GM21423 (cell line): ENCODE data around the gene SYT7.

Source experiments
- ATAC-seq: cut with Tn5 transposase; IDR thresholded peaks from one replicate; pipeline ENCODE4 v1.9.1; 2021; ENCODE audit warnings: mild to moderate bottlenecking, moderate library complexity; ENCODE audit not compliant: unreplicated experiment

SYT7 gene

DNA sequence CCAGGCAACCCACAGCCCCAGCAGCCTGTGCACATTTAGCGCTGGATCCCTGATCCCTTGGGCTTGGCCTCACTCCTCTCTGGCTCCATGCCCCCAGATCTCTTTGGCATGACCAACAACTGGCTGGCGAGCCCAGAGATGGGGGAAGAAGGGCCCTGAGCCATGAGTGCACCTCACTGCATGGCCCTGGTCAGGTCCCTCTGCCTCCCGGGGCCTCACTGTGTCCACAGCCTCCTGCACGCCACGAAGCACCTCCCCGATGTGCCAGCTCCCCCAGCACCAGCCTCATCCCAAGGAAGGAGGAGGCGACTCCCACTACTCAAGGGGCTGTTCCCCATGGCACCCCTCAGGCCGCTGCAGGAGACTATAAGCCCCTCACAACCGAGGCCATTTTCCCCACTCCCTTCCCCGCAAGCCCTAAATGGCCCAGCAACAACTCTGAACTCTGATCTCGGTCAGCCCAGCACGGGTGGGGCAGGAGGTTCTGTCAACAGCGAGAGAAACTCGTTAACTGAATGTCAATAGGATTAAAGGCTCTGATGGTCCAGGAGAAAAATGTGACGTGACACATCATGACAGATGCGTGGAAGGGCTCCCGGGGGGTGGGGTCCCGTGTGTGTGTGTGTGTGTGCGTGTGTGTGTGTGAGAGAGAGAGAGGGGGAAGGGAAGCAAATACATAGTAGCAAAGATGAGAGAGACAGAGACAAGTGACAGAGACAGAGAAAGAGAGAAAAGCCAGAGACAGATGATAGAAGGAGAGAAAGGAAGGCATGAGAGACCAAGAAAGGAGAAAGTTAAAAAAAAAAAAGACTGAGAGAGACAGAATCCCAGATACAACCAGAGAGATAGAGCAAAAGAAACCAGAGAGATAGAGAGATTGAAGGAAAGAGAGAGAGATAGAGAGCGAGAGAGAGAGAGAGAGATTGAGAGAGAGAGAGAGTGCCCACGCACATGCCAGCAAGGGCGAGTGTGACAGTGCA is 28.4 kb upstream of the SYT7 start:
- ATAC-seq, result no peak

DNA sequence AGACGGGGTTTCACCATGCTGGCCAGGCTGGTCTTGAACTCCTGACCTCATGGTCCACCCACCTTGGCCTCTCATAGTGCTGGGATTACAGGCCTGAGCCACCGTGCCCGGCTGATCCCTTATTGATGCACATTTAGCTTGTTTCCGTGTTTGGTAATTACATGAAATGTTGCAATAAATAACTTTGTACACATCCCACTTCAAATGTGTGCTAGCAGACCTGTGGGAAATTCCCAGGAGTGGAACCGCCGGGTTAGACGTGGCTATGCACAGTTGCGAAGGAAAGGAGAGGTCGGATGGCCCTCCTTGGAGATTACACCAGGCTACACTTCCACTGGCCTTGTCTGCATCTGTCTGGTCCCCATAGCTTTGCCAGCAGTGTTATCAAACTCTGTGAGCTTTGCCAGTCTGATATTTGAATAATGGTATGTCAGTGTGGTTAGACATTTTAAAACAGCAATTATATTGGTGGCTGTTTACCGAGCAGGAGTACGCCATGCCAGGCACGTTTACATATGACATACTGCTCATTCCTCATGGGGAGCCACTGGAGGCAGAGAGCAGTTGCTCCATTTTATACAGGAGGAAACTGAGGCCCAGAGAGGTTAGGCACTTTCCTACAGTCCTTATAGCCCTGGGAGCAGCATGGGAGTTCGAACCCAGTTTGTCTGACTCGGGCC is 27.2 kb upstream of the SYT7 start:
- no peak for ATAC-seq

DNA sequence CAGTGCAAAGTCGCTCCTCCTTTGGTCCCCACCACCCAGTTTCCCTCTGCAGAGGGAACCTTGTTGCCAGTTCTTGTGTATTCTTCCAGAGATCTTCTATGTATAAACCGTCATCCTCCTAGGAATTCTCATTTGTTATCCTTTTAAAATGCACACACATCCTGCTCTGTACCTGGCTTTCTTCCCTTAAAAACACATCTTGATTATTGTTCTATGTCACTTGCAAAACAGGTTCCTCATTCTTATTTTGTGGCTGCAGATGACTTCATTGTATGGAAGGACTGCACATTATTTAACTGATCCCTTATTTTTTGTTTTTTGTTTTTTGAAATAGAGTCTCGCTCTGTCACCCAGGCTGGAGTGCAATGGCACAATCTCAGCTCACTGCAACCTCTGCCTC is 26.6 kb upstream of the SYT7 start:
- no peak for ATAC-seq

DNA sequence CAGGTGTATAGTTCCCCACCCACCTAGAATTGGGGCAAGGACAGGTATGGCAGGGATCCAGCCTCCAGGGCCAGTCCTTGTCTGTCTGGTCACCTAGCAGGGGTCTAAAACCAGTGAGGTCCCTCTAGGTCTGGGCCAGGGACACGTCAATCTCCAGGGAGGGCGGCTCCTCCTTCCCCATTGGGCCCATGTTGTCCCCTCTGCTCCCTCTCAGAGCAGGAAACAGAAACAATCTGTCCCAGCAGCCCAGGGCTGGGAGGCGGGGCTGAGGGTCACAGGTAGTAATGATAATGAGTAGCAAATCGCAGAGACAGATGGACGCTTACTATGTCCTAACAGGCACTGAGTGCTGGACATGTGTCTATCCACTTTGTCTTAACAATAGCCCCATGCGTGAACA is 22.8 kb upstream of the SYT7 start:
- ATAC-seq, result no peak

DNA sequence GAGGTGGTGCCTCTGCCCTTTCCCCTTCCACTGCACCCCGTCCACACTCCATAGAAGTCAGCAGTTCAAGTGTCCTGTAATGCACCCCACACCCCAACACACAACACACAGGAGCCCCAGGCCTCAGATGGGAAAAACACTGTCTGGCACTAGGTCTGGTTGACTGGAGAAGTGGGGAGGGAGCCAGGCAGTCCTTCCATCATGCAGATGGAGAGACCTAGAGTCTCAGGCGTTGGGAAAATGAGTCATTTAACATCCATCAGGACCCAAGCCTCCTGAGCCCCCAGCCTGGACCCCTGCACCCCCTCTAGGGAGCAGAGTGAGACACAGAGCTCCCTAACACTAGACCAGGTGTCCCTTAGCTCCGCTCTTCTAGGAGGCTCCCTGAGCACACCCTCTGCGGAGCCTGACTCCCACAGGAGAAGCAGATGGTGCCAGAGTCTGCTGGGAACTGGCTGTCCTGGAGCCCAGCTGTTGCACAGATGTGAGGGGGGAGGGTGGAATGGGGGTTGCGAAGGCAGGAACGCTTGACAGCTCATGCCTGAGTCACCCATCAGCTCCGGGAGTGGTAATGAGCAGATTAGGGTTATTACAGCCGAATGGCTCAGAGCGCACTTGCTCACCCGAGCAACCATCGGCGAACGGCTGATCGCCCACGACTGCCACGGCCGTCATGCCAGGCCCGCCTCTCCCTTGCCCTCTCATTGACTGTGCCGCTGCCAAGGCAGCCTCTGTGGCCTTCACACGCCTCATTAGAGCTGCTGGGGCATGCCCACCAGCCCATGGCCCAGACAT is 22.1 kb upstream of the SYT7 start:
- no peak for ATAC-seq

DNA sequence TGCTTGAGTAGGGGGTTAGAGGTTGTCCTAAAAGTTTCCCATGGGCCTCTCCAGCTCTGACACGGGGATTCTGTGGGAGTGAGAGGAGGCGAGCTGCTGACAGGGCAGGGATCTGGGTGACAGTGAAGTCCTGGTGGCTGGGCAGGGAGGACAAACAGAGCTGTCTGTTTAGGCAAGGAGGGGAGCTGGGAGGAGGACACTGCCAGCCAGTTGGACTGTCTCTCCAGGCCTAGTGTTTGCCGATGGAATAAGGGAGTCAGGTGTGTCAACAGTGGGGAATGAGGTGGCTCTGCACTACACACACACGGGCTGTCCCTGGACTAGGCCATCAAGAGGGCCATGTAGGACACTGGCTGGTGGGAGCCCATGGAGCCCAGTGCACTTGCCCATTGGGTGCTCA is 20.6 kb upstream of the SYT7 start:
- ATAC-seq, result no peak

DNA sequence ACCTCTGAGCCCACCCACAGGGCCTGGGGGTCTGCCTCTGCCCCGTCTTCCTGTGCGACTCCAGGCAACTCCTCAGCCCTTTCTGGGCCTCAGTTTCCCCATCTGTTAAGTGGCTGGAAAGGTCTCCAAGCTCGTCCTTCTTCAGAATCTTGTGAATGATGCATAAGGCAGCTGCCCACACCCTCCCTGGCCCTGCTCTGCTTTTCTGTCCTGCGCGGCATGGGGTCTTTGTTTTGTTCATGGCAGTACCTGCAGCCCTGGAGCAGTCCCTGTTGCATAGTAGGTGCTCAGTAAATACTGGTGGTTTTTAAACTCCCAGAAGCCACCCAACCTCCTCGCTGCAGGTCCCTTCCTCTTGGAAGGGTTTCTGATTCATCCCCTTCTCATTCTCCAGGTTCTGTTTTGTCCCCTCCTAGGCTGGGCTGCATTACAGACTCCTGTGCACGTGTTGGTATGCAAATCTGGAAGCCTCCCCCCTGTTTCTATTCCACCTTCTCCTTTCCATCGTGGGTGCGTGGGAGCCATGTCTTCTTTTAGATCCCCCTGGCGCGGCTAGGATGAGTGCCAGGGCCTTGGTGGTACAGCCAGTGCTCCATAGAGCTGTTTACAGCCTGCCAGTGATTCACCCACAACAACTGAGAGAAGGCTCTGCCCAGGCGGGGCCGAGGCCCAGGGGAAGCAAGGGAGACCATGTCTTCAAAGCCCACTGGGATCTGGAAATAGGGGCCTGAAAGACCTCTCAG is 19.3 kb upstream of the SYT7 start:
- ATAC-seq, result no peak

DNA sequence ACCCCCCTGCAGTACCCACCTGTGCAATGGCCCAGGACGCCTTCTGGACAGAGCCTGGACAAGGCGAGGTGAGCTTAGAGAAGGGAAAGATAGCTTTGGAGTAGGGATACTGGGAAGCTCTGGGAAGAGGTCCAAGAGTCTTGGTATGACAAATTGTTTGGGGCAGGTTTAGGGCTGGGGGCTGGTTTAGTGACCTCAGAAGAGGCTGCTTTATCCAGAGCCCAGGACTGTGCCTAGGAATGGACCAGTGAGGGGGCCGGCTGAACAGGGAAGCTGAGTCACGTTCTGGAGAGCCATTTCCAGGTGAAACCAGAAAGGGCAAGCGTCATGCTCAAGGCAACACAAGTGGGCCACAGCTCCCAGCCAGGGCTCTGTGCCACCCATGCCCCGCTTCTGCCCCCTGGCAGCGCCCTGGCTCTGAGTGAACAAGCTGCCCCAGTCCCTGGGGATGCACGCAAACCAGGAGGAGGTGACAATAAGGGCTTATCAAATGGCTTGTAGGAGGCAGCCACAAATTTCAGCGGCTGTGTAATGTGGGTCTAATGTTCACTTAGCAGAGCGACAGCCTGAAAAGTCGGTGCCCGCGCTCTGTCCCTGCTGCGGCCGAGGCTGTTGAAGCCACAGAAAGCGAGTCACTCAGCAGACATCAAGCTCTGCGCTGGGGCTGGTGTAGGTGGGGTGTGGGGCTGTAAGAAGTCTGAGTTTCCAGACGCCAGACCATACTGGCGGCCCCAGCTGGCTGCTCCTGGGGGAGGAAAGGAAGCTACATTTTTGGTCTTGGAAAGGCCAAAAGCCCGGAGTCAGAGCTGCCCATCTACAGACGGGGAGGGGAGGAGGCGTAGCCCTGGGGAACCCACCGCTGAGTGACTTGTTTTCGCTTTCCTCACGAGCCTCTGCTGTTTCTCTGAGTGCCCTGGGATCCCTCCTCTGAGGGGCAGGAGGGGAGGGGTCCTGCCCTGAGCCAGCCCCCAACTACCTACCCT is 18.3 kb upstream of the SYT7 start:
- ATAC-seq, result no peak

DNA sequence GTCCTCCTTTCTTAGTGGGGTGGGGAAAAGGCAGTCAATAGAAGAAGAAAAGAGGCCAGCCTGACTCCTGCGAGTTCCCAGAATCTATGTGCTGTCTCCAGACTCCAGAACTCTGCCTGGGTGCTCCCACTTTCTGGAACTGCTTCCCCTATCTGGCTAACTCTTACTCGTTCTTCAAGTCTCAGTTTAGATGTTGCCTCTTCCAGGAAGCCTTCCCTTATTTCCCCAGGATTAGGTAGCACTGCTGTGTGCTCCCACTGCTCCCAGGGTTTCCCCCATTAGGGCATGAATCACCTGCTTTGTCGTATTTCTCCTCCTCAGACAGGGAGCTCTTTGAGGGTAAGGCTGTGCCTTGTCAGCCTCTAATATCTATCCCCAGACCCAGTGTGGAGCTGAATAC is 17.5 kb upstream of the SYT7 start:
- no peak for ATAC-seq

DNA sequence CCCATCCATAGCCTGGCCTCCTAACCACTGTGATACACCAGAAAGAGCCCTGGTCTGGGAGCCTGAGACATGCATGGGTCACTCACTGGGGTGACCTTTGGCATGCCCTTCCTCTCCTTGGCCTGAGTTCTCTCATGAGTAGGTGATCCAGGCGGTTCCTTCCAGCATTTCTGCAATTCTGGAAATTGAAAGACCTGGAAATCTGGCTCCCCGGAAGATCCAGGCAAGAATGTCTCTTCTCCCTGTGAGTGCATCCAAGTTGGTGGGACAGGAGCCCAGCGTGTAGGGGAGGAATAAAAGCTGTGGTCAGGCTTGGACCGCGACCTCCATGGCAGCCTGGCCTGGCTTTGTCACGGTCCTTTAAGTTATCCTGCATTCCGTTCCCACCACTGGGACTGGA is 16.1 kb upstream of the SYT7 start:
- no peak for ATAC-seq

DNA sequence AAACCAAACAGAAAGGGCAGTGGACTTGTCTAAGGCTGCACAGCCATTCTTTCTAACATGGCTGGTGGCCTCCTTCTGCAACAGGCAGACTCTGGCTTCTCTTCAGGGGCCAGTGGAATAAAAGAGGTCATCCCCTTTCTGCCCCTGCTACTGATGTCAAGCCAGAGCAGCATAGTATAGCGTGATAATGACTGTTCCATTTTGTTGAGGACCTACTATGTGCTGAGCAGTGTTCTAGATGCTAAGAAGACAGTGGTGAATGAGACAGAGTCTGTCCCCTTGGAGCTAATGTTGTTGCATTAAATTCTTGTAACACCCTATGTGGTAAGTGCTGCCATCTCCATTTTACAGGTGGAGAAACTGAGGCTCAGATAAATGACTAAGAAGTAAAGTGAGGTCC is 15.7 kb upstream of the SYT7 start:
- no peak for ATAC-seq

DNA sequence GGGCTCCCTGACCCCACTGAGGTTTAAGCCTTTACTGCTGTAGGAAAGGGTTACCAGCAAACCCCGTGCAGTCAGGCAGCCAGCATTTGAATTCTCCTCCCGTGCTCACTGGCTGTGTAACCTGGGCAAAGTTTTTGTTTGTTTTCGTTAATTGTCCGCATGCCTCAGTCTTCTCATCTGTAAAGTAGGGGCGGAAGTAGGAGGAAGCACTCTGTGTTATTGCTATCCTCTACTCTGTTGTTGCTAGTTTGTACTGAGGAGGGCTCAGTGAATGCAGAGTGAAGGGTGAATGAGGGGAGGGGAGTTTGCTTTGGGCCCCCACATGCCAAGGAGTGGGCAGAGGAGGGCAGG is 14.0 kb upstream of the SYT7 start:
- ATAC-seq, result no peak

DNA sequence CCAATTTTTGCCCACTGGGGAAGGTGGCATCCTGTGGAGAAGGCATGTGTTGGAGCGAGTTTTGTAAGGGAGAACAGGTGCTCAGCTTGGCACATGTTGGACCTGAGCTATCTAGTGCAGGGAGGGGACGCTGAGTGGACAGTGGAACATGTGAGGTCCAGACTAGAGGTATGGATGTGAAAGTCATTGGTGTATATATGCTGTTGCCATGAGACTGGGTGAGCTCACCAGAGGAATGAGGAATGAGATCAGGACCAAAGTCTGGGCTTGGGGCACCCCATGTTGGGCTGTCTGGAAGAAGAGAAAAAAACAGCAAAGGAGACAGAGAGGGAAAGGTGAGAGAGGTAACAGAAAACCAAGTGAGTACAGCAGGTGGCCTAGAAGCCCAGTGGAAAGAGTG is 12.3 kb upstream of the SYT7 start:
- no peak for ATAC-seq

DNA sequence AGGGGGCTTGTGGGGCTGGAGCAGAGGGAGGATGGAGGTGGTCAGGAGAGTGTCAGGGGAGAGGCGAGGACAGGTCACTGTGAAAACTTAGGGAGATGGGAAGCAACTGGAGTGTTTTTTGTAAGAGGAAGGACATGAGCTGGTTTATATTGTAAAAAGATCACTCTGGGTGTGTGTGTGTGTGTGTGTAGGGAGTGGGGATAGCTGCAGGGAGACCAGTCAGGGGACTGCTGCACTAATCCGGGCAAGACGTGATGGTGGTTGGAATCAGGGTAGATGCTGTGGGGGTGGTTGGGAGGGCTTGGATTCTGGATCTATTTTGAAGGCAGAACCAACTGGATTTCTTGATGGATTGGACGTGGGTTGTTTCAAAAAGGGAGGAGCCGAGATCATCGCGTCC is 11.3 kb upstream of the SYT7 start:
- no peak for ATAC-seq

DNA sequence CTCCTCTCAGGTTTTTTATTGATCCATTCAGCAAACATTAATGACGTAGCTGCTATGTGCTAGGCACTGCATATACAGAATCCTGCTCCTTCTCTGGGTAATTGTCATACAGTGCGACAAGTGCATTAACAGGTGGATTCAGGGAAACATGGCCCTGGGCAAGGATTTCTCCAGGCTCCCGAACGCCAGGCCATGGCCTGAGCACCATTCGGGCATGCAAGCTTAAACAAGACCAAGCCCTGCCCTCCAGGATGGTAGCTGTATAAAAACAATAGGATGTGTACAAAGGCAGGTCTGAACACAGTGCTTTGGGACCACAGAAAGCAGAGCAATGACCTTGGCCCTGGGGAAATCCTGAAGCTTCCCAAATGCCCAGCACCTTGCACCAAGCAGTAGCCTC is 9.1 kb upstream of the SYT7 start:
- no peak for ATAC-seq

DNA sequence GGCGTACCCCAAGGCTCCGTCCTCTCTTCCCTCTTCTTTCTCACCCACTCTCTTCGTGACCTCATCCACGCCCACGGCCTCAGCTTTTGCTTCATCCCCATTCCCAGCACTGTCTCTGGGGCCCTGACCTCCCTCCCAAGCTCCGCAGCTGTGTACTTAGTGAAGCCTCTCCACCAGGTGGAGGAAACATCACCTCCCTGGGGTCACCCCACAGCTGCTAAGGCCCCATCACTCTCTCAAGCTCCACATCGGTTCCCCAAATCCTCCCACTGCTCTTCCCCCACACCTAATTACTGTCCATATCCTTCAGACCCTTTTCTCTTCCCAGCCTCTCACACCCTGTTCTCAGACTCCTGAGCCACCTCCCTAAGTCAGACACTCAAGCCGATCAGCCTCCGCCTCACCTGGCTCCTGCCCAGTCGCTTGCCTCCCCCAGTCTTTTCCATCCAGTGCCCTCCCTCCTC is 7.9 kb upstream of the SYT7 start:
- no peak for ATAC-seq

DNA sequence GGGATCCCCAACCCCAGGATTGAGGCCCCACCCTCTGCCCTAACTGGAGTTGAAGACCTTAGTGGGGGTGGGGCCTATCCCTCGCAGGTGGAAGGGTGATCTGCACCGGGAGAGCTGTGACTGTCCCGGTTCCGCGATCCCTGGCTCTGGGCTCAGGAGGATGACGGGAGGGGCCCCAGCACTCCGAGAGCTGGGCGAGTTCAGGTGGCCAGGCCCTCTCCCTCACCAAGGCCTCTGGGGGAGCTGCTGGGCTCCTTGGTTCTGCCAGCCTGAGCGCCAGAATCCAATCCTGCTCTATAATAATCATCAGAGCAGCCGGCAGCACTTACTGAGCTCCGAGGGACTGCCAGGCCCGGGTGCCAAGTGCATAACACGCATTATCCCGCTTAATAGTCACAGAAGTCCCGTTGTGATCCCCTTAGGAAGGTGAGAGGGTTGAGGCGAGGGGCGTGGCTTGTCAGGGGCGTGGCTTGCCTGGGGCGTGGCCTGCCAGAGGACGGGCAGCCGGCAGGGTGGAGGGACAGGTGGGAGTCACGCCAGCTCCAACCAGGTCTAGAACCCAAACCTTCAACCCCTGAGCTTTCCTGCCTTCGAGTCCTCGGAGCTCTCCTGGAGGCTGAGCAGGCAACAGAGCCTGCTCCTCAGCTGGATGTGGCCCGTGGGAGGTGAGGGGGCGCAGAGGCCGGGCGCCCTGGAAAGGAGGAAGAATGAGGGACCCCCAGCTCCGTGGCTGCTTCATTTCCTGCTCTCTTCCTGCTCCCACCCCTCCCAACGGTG is 7.3 kb upstream of the SYT7 start:
- ATAC-seq, result no peak

DNA sequence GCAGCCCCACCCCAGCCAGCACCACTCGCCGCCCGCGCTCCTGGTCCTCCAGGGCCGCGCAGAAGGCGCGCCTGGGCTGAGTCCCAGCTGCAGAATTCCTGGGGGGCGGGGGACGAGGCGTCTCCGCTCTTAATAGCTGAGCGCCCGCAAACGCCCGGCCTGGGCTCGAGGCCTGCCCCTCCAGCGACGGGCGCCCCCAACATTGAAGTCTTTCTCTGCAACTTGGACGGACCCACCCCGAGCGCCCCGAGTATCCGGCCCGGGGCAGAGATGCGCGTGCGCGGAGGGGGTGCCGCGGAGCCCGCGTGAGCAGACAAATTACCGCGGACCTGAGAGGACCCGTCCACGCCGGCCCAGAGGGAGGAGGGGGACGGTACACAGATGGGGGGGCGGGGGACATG is 6.7 kb upstream of the SYT7 start:
- no peak for ATAC-seq
